Umbilical cord (tissue), 1 donor: Measurements from ENCODE around the gene SNX2. TPM values are rescaled to one million over a fixed set of nuclear protein-coding genes. Genes with fewer than 3 reads are reported as not detected.

ENCODE experiments used
- total RNA-seq: library from RNA; depleted of rRNA; stranded (reverse); fragments of >200 nt; gene quantifications from one replicate; pipeline ENCODE4 v1.2.3, GENCODE V29; 2014; ENCODE audit warnings: low replicate concordance; ENCODE audit not compliant: insufficient read depth

Gene SNX2
- total RNA-seq, 1 donor from 2014 or later = 119 TPM

Other genes with a start within 250 kb of the SNX2 start
- 24.3 TPM for gene SNX24, start 70.5 kb downstream of the SNX2 start, total RNA-seq